A204.1 (cell line): ENCODE measurements around the gene KLK2.

ENCODE experiments used
- FAIRE-seq: peaks from 2 replicates; lab custom pipeline; 2012; peaks lifted over from hg19 to GRCh38; lab: Jason Lieb, UNC

The KLK2 gene

GRCh38 chr19:50850738-50851137 lies 22.5 kb upstream of the KLK2 start:
- no peak for FAIRE-seq

DNA sequence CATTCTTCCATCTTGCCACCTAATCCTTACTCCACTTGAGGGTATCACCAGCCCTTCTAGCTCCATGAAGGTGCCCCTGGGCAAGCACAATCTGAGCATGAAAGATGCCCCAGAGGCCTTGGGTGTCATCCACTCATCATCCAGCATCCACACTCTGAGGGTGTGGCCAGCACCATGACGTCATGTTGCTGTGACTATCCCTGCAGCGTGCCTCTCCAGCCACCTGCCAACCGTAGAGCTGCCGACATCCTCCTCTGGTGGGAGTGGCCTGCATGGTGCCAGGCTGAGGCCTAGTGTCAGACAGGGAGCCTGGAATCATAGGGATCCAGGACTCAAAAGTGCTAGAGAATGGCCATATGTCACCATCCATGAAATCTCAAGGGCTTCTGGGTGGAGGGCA lies 21.6 kb upstream of the KLK2 start:
- no peak for FAIRE-seq

DNA sequence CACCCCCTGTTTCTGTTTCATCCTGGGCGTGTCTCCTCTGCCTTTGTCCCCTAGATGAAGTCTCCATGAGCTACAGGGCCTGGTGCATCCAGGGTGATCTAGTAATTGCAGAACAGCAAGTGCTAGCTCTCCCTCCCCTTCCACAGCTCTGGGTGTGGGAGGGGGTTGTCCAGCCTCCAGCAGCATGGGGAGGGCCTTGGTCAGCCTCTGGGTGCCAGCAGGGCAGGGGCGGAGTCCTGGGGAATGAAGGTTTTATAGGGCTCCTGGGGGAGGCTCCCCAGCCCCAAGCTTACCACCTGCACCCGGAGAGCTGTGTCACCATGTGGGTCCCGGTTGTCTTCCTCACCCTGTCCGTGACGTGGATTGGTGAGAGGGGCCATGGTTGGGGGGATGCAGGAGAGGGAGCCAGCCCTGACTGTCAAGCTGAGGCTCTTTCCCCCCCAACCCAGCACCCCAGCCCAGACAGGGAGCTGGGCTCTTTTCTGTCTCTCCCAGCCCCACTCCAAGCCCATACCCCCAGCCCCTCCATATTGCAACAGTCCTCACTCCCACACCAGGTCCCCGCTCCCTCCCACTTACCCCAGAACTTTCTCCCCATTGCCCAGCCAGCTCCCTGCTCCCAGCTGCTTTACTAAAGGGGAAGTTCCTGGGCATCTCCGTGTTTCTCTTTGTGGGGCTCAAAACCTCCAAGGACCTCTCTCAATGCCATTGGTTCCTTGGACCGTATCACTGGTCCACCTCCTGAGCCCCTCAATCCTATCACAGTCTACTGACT lies 18.4 kb upstream of the KLK2 start, which contains the start of gene KLK3:
KLK3 (plus strand) TSS at position 280 of the 775 bp plus-strand sequence; CDS start at position 321, 41 bp downstream.
- no peak for FAIRE-seq

GRCh38 chr19:50857366-50857765 lies 15.9 kb upstream of the KLK2 start:
- no peak for FAIRE-seq

DNA sequence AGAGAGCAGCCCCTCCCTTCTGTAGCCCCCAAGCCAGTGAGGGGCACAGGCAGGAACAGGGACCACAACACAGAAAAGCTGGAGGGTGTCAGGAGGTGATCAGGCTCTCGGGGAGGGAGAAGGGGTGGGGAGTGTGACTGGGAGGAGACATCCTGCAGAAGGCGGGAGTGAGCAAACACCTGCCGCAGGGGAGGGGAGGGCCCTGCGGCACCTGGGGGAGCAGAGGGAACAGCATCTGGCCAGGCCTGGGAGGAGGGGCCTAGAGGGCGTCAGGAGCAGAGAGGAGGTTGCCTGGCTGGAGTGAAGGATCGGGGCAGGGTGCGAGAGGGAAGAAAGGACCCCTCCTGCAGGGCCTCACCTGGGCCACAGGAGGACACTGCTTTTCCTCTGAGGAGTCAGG lies 14.4 kb upstream of the KLK2 start:
- no peak for FAIRE-seq

GRCh38 chr19:50859849-50860248 lies 13.4 kb upstream of the KLK2 start:
- no peak for FAIRE-seq

- no peak for FAIRE-seq
Observed at GRCh38 chr19:50861010-50861409, 12.2 kb upstream of the KLK2 start.

GRCh38 chr19:50861496-50862286 lies 11.5 kb upstream of the KLK2 start:
- no peak for FAIRE-seq

DNA sequence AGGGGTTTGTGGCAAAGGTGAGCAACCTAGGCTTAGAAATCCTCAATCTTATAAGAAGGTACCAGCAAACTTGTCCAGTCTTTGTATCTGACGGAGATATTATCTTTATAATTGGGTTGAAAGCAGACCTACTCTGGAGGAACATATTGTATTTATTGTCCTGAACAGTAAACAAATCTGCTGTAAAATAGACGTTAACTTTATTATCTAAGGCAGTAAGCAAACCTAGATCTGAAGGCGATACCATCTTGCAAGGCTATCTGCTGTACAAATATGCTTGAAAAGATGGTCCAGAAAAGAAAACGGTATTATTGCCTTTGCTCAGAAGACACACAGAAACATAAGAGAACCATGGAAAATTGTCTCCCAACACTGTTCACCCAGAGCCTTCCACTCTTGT lies 3.8 kb upstream of the KLK2 start:
- no peak for FAIRE-seq

- FAIRE-seq: no peak
Observed at GRCh38 chr19:50870417-50871089, 2.7 kb upstream of the KLK2 start.

GRCh38 chr19:50874211-50874610 lies 972 bp downstream of the KLK2 start:
- FAIRE-seq: no peak

- FAIRE-seq: no peak
Observed at GRCh38 chr19:50875795-50876422, 2.7 kb downstream of the KLK2 start.

DNA sequence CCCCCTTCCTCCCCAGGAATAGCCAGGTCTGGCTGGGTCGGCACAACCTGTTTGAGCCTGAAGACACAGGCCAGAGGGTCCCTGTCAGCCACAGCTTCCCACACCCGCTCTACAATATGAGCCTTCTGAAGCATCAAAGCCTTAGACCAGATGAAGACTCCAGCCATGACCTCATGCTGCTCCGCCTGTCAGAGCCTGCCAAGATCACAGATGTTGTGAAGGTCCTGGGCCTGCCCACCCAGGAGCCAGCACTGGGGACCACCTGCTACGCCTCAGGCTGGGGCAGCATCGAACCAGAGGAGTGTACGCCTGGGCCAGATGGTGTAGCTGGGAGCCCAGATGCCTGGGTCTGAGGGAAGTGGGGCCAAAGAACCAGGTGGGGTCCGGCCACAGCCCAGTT lies 3.2 kb downstream of the KLK2 start:
- FAIRE-seq: no peak

DNA sequence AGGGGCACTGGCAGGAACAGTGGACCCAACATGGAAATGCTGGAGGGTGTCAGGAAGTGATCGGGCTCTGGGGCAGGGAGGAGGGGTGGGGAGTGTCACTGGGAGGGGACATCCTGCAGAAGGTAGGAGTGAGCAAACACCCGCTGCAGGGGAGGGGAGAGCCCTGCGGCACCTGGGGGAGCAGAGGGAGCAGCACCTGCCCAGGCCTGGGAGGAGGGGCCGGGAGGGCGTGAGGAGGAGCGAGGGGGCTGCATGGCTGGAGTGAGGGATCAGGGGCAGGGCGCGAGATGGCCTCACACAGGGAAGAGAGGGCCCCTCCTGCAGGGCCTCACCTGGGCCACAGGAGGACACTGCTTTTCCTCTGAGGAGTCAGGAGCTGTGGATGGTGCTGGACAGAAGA lies 4.1 kb downstream of the KLK2 start:
- no peak for FAIRE-seq

DNA sequence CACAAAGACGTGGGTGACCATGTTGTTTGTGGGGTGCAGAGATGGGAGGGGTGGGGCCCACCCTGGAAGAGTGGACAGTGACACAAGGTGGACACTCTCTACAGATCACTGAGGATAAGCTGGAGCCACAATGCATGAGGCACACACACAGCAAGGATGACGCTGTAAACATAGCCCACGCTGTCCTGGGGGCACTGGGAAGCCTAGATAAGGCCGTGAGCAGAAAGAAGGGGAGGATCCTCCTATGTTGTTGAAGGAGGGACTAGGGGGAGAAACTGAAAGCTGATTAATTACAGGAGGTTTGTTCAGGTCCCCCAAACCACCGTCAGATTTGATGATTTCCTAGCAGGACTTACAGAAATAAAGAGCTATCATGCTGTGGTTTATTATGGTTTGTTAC lies 5.6 kb downstream of the KLK2 start:
- FAIRE-seq: no peak

- FAIRE-seq: no peak
Observed at GRCh38 chr19:50880241-50880640, 7.0 kb downstream of the KLK2 start.

- no peak for FAIRE-seq
Observed at GRCh38 chr19:50882188-50882587, 8.9 kb downstream of the KLK2 start.

GRCh38 chr19:50889638-50890037 lies 16.4 kb downstream of the KLK2 start:
- FAIRE-seq: no peak

DNA sequence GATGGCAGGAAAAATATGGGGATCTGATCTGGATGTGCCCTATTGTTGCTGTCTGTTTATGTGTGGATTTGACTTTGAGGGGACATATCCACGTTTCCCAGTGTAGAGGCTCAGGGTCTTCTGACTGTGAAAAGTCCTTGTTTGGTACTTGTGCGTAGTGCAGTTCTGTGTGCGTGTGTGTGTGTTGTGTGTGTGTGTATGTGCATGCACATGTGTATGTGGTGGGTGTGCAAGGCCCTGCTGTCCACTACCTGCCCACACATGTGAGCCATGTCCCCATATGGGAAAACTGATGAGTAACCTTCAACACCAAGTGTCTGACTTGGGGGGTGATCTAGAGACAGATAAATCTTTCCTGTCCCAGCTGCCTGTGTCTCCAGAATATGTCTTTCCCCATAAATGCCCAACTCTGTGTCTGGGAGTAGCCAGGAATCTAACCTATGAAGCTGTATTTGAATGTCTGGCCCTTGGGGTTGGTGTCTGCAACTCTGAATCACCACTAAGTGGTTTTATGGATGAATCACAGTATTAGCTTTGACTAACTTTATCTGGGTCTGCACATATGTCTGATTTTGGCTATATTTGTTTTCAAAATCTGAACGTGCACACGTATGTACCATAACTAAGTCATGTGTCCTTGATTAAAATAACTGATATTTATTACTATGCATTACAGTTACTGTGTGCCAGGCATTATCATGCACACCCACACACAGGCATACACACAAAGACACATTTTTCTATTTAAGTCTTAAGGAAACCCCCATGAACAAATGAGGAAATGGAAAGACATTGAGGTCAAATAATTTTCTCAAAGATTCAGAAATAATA lies 17.4 kb downstream of the KLK2 start:
- FAIRE-seq: no peak

DNA sequence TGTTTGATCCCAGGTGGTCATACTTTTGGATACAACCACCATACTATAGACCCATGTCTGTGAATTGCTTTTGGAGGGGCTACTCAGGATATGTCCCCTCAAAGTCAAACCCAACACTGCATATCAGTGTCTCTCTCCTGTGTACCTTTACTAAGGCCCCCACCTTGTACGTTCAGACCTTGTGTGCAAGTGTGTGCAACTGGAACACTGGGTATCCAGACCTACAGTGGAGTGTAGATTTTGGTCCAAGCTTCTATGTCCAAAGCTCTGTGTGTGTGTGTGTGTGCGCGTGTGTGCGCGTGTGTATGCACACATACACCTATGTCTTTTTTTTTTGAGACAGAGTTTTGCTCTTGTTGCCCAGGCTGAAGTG lies 18.0 kb downstream of the KLK2 start:
- FAIRE-seq: no peak

DNA sequence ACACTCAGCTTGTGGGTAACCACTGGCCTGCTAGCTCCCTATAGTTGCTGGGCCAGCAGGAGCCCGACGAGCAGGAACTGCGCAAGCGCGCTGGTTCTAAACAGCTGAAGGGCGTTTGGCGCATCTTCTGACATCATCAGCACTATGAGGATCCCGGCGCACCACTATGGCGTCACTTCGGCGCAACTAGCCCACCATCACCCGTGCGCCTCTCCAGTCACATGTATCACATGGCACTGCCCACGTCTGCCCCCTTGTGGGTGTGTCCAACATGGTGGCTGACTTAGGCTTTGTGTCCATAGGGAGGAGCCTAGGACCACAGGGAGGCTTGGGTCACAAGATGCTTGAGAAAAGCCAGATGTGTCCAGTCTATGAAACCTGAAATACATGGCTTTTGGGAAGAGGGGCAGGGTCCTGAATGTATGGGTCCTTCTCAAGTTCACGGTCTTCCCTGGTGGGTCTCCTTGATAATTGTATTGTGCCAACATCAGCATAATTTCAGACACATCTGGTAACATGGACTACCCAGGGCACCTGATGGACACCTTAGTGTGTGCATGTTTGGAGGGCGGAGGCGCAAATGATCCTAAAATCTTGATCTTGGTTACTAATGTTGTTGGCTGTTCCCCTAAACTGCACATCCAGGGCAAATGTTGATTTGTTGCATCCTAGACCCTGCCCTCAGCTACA lies 20.0 kb downstream of the KLK2 start:
- FAIRE-seq: no peak
